Right lobe of liver (tissue), 4 donors: ENCODE data around the gene SPAG6.

ENCODE experiments used
- POLR2A ChIP-seq: fragments of 450-650 bp; IDR thresholded peaks from one replicate; pipeline ENCODE4 v1.6.1; 2017; ENCODE audit warnings: antibody characterized with exemption, mild to moderate bottlenecking
- TF ChIP-seq, protein P1 (sequence below), 4 donors: fragments of 200-600 bp in 3 of 4; fragments of 450-650 bp in 1 of 4; IDR thresholded peaks; one replicate each; pipeline versions ENCODE4 v1.5.1 to v1.8.0; 2016 to 2022; ENCODE audit warnings: antibody characterized with exemption in 4 of 4, mild to moderate bottlenecking in 2 of 4
- donor health status: DM: no; HTN: no; CAD: no.
- donor health status: DM: no; HTN: no; CAD: no.
- donor health status: DM: no; HTN: yes; CAD: no.

DNA sequence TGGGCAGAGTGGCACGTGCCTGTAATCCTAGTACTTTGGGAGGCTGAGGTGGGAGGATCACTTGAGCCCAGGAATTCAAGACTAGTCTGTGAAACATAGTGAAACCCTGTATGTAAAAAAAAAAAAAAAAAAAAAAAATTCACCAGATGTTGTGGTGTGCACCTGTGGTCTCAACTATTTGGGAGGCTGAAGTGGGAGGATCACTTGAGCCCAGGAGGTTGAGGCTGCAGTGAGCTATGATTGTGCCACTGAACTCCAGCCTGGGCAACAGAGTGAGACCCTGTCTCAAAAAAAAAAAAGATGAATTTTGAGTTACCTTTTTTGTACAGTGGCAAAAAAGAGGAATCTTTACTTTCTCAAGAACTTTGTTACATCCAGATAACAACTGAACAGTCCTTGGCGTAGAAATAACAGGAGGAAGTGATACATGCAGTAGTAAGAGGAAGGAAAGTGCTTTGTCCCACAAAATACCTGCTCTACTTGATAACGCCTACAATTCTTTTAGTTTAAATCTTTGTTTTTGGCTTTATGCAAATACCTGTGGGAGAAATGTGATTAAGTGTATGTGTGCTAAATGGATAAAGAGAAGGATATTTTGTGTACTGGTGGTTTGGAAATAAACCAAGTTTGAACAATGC, 29.3 kb downstream of the SPAG6 start:
- TF ChIP-seq POLR2A, result no peak
- TF ChIP-seq, protein P1, sequence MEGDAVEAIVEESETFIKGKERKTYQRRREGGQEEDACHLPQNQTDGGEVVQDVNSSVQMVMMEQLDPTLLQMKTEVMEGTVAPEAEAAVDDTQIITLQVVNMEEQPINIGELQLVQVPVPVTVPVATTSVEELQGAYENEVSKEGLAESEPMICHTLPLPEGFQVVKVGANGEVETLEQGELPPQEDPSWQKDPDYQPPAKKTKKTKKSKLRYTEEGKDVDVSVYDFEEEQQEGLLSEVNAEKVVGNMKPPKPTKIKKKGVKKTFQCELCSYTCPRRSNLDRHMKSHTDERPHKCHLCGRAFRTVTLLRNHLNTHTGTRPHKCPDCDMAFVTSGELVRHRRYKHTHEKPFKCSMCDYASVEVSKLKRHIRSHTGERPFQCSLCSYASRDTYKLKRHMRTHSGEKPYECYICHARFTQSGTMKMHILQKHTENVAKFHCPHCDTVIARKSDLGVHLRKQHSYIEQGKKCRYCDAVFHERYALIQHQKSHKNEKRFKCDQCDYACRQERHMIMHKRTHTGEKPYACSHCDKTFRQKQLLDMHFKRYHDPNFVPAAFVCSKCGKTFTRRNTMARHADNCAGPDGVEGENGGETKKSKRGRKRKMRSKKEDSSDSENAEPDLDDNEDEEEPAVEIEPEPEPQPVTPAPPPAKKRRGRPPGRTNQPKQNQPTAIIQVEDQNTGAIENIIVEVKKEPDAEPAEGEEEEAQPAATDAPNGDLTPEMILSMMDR (IDR thresholded peaks at IDR 0.05), result no peak
